Stimulated activated CD8-positive, alpha-beta memory T cell treated with anti-CD3 and anti-CD28 coated beads, Interleukin-15, amount 100 ng/mL, for 48 hours (primary cell): ENCODE data around the gene RAB29.

ENCODE experiments used
- DNase-seq, 2 donors: peaks; one replicate each; pipeline ENCODE4 v3.0.0-alpha.2; 2020; ENCODE audit warnings: low read depth in 2 of 2

Gene RAB29

GRCh38 chr1:205794011-205794730 is 18.9 kb upstream of the RAB29 start:
- no peak for DNase-seq

- DNase-seq, result no peak
Observed at GRCh38 chr1:205792961-205793673, 17.8 kb upstream of the RAB29 start.

GRCh38 chr1:205792481-205792881 is 17.2 kb upstream of the RAB29 start:
- DNase-seq, result no peak

DNA sequence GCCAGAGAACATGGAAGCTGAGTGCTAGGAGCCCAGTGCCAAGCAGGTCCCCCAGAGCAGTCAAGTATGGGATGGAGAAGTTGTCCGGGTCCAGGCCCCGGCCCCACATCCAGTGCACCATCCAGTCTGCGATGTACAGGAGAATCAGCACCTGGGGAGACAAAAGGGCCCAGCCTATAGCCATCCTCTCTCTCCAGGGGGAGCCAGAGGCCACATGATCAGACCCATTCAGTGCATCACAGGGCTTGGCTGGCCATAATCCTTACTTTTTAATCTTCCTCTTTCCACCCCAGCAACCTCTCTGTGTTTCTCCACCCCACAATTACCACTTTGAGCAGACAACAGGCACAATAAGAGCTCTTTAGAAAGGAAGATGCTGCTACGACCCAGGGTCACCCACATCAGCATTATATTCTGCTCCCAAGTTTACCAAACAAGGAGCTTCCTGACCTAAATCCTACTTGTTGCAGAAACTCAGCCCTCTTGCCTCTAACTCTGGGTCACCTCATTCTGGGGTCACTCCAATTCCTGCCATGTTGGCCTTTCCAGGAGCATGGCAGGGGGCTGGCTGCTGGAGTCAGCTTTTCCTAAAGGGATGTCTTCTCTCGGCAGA is 16.4 kb upstream of the RAB29 start:
- DNase-seq, result peak in 1 of 2 donors; percentile 25

- no peak for DNase-seq
Observed at GRCh38 chr1:205787287-205787916, 12.1 kb upstream of the RAB29 start.

DNA sequence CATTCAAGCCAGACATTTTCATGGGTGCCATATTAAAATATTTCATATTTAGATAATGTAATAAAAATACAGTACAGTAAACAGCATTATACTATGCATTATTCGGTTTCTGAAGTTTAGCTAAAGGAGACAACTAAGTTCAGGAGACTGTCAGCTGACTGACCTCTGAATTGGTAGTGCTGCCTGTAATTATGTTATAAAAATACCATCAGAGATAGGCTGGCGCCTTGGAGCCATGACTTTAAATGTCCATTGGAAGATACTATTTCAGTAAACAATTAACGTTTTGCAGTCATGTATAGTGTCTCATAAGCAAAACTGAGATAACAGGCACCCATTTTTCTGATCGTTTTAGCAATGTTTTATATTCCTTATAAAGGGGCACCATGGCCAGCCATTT is 11.3 kb upstream of the RAB29 start:
- DNase-seq, result no peak

- no peak for DNase-seq
Observed at GRCh38 chr1:205785446-205785845, 10.2 kb upstream of the RAB29 start.

DNA sequence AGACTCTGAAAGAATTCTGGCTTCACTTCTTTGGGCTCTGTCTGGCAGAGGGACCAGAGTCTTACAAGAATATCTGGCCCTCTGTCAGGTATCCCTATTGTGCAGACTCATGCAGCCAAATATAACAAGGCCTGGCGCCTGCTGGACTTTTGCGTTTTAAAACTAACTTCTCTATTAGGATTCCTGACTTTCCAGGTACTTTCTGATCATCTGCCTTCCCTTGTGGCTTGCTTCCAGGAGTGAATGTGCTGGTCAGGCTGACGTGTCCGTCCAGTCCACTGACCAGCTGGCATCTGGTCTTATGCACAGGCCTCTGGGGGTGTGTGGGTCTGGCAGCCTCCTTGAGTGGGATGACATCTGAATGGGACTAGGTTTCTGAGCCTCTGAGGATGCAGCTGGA is 8.6 kb upstream of the RAB29 start:
- DNase-seq, result no peak

GRCh38 chr1:205783433-205783795 is 8.1 kb upstream of the RAB29 start:
- no peak for DNase-seq

DNA sequence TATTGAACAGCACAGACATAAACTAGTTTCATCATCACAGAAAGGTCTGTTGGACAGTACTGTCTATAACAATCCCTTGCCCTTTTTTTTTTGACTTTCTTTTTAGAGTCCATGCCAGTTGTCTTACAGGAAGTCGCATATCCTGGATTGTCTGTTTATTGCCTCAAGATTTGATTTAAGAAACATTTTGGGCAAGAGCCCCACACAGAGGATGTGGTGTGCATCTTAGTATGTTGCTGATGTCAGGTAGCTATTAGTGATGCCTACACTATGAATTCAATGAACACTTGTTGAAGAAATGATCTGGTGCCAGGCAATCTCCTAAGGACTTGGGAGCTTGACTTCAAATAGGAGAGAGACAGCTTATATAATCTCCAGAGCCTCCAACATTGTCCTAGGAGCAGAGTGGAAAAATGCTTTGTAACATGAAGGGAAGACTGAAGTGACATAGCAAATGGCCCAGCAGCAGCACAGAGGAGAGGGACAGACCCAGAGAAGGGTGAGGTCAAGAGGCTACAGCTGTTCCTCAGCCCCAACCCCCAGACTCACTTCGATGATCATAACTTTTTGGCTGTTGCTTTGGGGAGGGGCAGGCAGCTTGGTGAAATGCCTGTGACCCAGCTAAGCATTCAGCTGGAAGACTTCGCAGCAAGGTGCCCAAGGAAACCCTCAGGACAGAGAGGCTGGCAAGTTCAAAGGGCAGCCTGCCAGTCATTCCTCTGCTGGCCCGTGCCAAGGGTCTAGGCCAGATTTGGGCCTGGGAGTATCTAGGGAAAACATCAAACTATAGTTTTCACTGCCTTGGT is 7.5 kb upstream of the RAB29 start:
- no peak for DNase-seq

GRCh38 chr1:205780335-205780734 is 5.1 kb upstream of the RAB29 start:
- no peak for DNase-seq

DNA sequence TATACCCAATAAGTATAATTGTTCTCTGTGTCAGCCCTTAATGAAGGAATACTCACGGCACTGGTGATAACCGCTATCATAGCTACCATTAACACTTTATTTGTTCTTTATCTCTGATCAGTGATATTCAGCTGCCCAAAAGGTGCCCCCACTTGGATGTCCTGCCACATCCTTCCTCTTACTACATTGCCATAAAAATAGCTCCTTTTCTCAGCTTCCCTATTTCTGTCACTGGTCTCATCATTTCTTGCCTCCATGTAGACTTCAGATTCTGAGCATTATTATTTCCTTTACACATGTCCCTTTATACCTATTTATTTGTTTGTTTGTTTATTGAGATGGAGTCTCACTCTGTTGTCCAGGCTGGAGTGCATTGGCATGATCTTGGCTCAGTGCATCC is 2.7 kb upstream of the RAB29 start:
- DNase-seq, result no peak

- no peak for DNase-seq
Observed at GRCh38 chr1:205775717-205776056, 405 bp upstream of the RAB29 start.

DNA sequence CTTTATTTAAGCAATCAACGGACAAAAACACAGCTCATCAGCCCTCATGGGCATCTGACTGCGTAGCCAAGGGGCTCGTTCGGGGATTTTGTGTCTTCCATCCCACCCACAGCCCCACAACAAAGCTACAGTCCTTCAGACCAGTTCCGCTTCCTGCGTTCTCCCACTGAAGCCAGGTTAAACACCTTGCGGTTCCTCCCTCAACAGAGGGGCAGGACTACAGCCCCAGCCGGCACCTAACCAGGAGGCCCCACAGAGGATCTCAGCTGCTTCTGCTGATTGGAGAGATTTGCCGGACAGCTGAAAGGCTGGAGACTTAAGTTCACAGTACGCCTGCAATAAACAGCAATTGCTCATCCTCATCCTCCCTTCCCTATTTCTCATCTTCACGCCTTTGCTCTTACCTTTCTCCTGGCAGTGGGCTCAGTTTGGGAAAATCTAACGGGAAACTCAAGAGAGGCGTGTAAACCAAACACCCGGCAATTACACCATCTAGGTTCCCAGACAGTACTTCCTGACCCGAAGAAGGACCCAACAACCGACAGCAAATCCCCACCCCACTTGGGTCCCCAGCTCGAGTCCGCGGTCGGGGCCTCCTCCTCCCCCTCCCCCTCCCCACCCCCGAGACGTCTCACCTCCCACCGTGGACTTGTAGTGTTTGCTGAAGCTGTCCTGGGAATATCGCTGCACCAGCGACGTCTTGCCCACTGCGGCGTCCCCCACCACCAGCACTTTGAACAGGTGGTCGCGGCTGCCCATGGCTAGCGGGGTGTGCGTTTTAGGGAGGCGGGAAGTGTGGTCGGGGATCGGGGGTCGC is 876 bp downstream of the RAB29 start:
- DNase-seq, result peak in 1 of 2 donors; percentile 61

GRCh38 chr1:205772607-205773032 is 2.7 kb downstream of the RAB29 start:
- no peak for DNase-seq

DNA sequence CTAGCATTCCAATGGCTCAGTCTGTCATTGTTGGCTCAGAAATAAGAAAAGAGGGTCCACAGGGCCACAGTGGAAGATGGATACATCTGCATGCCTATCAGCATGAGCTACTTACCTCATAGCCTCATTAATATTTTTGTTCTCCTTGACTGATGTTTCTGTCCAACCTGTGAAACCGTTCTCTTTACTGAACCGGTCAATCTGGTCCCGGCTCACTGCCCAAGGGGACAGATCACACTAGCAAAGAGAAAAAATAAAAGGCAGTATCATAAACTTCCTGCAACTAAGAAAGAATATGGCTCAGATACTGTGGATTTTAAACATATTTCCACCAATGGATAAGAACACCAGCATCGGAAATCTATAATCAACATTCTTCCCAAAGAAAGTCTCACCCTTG is 4.7 kb downstream of the RAB29 start:
- no peak for DNase-seq

GRCh38 chr1:205769641-205770365 is 5.5 kb downstream of the RAB29 start:
- no peak for DNase-seq

DNA sequence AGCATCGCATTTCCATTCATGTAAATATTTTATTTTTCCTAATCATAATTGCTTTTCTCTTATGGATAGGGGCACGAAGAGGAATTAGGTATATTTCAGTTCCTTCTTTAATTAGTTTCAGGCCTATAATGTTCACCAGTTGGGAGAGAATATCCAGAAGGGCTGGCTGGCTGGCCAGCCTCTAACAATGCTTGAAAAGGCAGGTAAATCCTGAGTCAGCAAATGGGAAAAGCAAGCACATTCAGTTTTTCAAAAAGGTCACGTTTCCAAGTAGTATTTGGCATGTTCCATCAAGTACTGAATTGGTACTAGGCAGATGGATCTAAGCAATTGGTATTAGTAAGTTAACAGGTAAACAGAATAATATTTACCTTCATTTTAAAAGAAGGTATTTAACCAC is 8.0 kb downstream of the RAB29 start:
- no peak for DNase-seq

DNA sequence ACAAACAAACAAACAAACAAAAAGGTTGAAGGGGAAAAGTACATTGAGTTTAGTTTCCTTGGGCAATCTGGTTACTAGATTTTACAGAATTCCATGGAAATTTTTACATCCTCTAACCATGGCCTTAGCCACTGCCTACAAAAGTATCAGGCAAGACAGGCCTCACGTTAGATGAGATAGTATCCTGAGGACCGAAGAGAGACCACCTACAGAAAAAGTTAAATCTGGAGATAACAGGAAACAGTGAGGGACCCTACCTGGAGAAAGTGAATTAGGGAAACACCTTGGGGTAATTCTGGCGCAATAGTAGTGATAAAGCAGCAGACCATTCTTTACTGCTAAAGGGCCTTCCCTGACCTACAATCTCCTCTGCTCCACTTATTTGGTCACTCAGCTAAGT is 8.7 kb downstream of the RAB29 start:
- no peak for DNase-seq

DNA sequence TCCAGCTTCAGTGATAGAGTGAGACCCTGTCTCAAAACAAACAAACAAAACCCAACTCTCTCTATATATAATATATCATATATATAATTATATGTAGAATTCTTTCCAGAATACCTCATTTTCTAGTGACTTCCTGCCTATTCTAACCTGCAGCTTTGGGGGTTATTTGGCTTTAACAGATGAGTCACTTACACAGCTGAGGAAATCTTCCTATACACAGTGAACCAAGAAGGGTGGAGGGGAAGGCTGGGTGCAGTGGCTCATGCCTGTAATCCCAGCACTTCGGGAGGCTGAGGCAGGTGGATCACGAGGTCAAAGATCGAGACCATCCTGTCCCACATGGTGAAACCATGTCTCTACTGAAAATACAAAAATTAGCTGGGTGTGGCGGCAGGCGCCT is 9.2 kb downstream of the RAB29 start:
- DNase-seq, result no peak
